GM12878 (cell line): ENCODE data around the gene TSSC4. TPM values are rescaled to one million over a fixed set of nuclear protein-coding genes. Genes with fewer than 3 reads are reported as not detected.

ENCODE experiments used
- BCL11A ChIP-seq: IDR thresholded peaks from 2 replicates; pipeline ENCODE4 v1.6.1; 2011; ENCODE audit warnings: low read depth, low read length
- CHD1 ChIP-seq: IDR thresholded peaks from 2 replicates; pipeline ENCODE4 v1.6.1; 2012; ENCODE audit warnings: low read depth, low read length, improper control_type of control experiment
- CREM ChIP-seq: IDR thresholded peaks from 2 replicates; pipeline ENCODE4 v1.6.1; 2014; ENCODE audit warnings: antibody characterized with exemption, low read depth
- ELK1 ChIP-seq: IDR thresholded peaks from 2 replicates; pipeline ENCODE4 v1.6.1; 2012; ENCODE audit warnings: low read depth, low read length, improper control_type of control experiment
- EP300 ChIP-seq, 2 experiments: fragments of 150-350 bp in 1 of 2; IDR thresholded peaks; 2 replicates each; pipeline ENCODE4 v1.6.1; 2011 to 2012; ENCODE audit warnings: low read depth in 2 of 2, low read length in 2 of 2, borderline replicate concordance in 1 of 2, improper control_type of control experiment in 1 of 2, inconsistent platforms in 1 of 2; ENCODE audit not compliant: control insufficient read depth in 1 of 2
- IKZF2 ChIP-seq, 2 experiments: fragments of 450-650 bp; IDR thresholded peaks; 2 replicates each; pipeline ENCODE4 v1.6.1; 2017; ENCODE audit warnings: mild to moderate bottlenecking in 2 of 2, moderate library complexity in 2 of 2
- JUND ChIP-seq: IDR thresholded peaks from 2 replicates; pipeline ENCODE4 v1.6.1; 2012; ENCODE audit warnings: low read depth, mild to moderate bottlenecking, low read length, improper control_type of control experiment, moderate library complexity
- KDM1A ChIP-seq: fragments of 200-600 bp; sonication (generic); IDR thresholded peaks from 2 replicates; pipeline ENCODE4 v1.6.1; 2016; ENCODE audit warnings: borderline replicate concordance
- KLF5 ChIP-seq: fragments of 450-650 bp; IDR thresholded peaks from 2 replicates; pipeline ENCODE4 v1.6.1; 2014; ENCODE audit warnings: mild to moderate bottlenecking; ENCODE audit not compliant: partially characterized antibody
- LARP7 ChIP-seq: fragments of 450-650 bp; IDR thresholded peaks from 2 replicates; pipeline ENCODE4 v1.6.1; 2017; ENCODE audit warnings: mild to moderate bottlenecking
- MAX ChIP-seq: IDR thresholded peaks from 2 replicates; pipeline ENCODE4 v1.6.1; 2012; ENCODE audit warnings: low read depth, low read length, improper control_type of control experiment
- NFYA ChIP-seq: IDR thresholded peaks from 2 replicates; pipeline ENCODE4 v1.6.1; 2011; ENCODE audit warnings: low read depth, mild to moderate bottlenecking, low read length, improper control_type of control experiment, borderline replicate concordance
- NR2C2 ChIP-seq: IDR thresholded peaks from 2 replicates; pipeline ENCODE4 v1.6.1; 2011; ENCODE audit warnings: borderline replicate concordance, low read depth; ENCODE audit not compliant: control insufficient read depth, insufficient read length
- PBX3 ChIP-seq: IDR thresholded peaks from 2 replicates; pipeline ENCODE4 v1.6.1; 2011; ENCODE audit warnings: mild to moderate bottlenecking, low read depth, low read length, moderate library complexity; ENCODE audit not compliant: insufficient replicate concordance
- PKNOX1 ChIP-seq: fragments of 450-650 bp; IDR thresholded peaks from 2 replicates; pipeline ENCODE4 v1.6.1; 2016; ENCODE audit warnings: mild to moderate bottlenecking
- RCOR1 ChIP-seq: conservative IDR thresholded peaks from 2 replicates; pipeline ENCODE4 v1.6.1; 2012; ENCODE audit warnings: low read depth, low read length, improper control_type of control experiment
- RELB ChIP-seq: fragments of 450-650 bp; IDR thresholded peaks from 2 replicates; pipeline ENCODE4 v1.6.1; 2017; ENCODE audit warnings: low read depth, mild to moderate bottlenecking, moderate library complexity
- RUNX3 ChIP-seq: IDR thresholded peaks from 2 replicates; pipeline ENCODE4 v1.6.1; 2012; ENCODE audit warnings: low read length, inconsistent platforms
- SMARCA5 ChIP-seq: fragments of 450-650 bp; IDR thresholded peaks from 2 replicates; pipeline ENCODE4 v1.6.1; 2017; ENCODE audit warnings: mild to moderate bottlenecking
- SREBF2 ChIP-seq: IDR thresholded peaks from 2 replicates; pipeline ENCODE4 v1.6.1; 2012; ENCODE audit warnings: mild to moderate bottlenecking, low read length
- SUZ12 ChIP-seq: fragments of 200-600 bp; sonication (generic); IDR thresholded peaks from one replicate; pipeline ENCODE4 v1.6.1; 2018; ENCODE audit warnings: antibody characterized with exemption, mild to moderate bottlenecking; ENCODE audit not compliant: unreplicated experiment
- USF2 ChIP-seq: IDR thresholded peaks from 2 replicates; pipeline ENCODE4 v1.6.1; 2011; ENCODE audit warnings: low read depth, low read length, improper control_type of control experiment, borderline replicate concordance
- YBX1 ChIP-seq: fragments of 450-650 bp; IDR thresholded peaks from 2 replicates; pipeline ENCODE4 v1.6.1; 2016; ENCODE audit warnings: antibody characterized with exemption
- polyA plus RNA-seq, 11 experiments: library from polyadenylated mRNA; depleted of rRNA in 4 of 11; unstranded in 6 of 11; stranded (reverse) in 5 of 11; fragments of >200 nt; fragmentation: Nextera tagmentation in 4 of 11; fragmentation: Illumina TruSeq in 1 of 11; extraction: Ambion mirVana in 4 of 11; extraction: Trizol in 1 of 11; gene quantifications; 1 replicate in 1 of 11; 2 replicates in 10 of 11; pipeline versions ENCODE4 v1.2.1 to v1.2.3, GENCODE V29; 2011 to 2016; ENCODE audit warnings: inconsistent platforms in 2 of 11, missing spikeins in 2 of 11, low read depth in 1 of 11
- total RNA-seq, 4 experiments: library from RNA; depleted of rRNA in 3 of 4; stranded (reverse); fragments of >200 nt in 3 of 4; fragmentation: Illumina TruSeq in 1 of 4; extraction: Trizol in 1 of 4; gene quantifications; 2 replicates each; pipeline versions ENCODE4 v1.2.1 to v1.2.3, GENCODE V29; 2013 to 2021

Gene TSSC4
- total and polyA plus RNA-seq, 10 of the 15 experiments (the other 5 are each of a cell fraction or from before 2014, with no cell fraction given), result 0.69 to 70.1 (median 25.7) TPM

- TF ChIP-seq RELB, result peak; percentile 48; the same call in 1 of the 2 replicates
- peak; percentile 48 for TF ChIP-seq MAX
- TF ChIP-seq SUZ12, result no peak
- TF ChIP-seq JUND, result peak; percentile 18; the same call in 1 of the 2 replicates
- no peak for TF ChIP-seq USF2
- TF ChIP-seq PBX3, result peak; percentile 58
- TF ChIP-seq LARP7, result peak; percentile 77
- TF ChIP-seq ELK1, result peak; percentile 98
- 0 out of 2 replicates have a peak, but pooled peaks have one; percentile 66 for TF ChIP-seq RCOR1
- peak; percentile 82 for TF ChIP-seq RUNX3
- peak; percentile 26; the same call in 1 of the 2 replicates for TF ChIP-seq SMARCA5
- TF ChIP-seq CREM, result peak; percentile 97
- peak; percentile 93 for TF ChIP-seq PKNOX1
- TF ChIP-seq KDM1A, result no peak
- peak; percentile 41; the same call in 1 of the 2 replicates for TF ChIP-seq BCL11A
- TF ChIP-seq NFYA, result no peak
- TF ChIP-seq SREBF2, result peak; percentile 52
- TF ChIP-seq CHD1, result 0 out of 2 replicates have a peak, but pooled peaks have one; percentile 47
- no peak for TF ChIP-seq YBX1
- peak; percentile 39 to 64; a peak in 3 of 4 replicates for TF ChIP-seq EP300 (IDR thresholded peaks at IDR 0.05; ENCODE audit: borderline replicate concordance in 1 of 2, control insufficient read depth in 1 of 2, low read depth in 2 of 2, low read length in 2 of 2)
- peak in 1 of 2 experiments; percentile 13; a peak in 1 of 4 replicates for TF ChIP-seq IKZF2 (IDR thresholded peaks at IDR 0.05)
- peak; percentile 75 for TF ChIP-seq KLF5
- no peak for TF ChIP-seq NR2C2
Measured at GRCh38 chr11:2400069-2400761, at the start of gene TSSC4 (continued).
